ENCODE results near the gene GGTLC1.

- TF ChIP-seq, protein P1, sequence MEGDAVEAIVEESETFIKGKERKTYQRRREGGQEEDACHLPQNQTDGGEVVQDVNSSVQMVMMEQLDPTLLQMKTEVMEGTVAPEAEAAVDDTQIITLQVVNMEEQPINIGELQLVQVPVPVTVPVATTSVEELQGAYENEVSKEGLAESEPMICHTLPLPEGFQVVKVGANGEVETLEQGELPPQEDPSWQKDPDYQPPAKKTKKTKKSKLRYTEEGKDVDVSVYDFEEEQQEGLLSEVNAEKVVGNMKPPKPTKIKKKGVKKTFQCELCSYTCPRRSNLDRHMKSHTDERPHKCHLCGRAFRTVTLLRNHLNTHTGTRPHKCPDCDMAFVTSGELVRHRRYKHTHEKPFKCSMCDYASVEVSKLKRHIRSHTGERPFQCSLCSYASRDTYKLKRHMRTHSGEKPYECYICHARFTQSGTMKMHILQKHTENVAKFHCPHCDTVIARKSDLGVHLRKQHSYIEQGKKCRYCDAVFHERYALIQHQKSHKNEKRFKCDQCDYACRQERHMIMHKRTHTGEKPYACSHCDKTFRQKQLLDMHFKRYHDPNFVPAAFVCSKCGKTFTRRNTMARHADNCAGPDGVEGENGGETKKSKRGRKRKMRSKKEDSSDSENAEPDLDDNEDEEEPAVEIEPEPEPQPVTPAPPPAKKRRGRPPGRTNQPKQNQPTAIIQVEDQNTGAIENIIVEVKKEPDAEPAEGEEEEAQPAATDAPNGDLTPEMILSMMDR (IDR thresholded peaks at IDR 0.05; ENCODE audit: low read length), result no peak
- TF ChIP-seq EZH2 (IDR thresholded peaks at IDR 0.05; ENCODE audit: borderline replicate concordance, low read length), result no peak
These were observed 34.1 kb upstream of the GGTLC1 start for GRCh38 chr20:24022621-24023180.

Data from OCI-LY1 (cell line).